ENCODE data around the gene PTPRN2.

Gene PTPRN2

GRCh38 chr7:158563051-158563450, 24.6 kb downstream of the PTPRN2 start:
- DNase-seq (ENCODE audit: low read depth) = no peak
- TF ChIP-seq CTCF (IDR thresholded peaks at IDR 0.05; ENCODE audit: low read depth, low read length, missing control alignments) = no peak
- H3K4me3 ChIP-seq (ENCODE audit: low read depth, low read length) = no peak overlapping the region

GRCh38 chr7:158562517-158562916, 25.1 kb downstream of the PTPRN2 start:
- no peak for TF ChIP-seq CTCF (IDR thresholded peaks at IDR 0.05; ENCODE audit: low read depth, low read length, missing control alignments)
- H3K4me3 ChIP-seq (ENCODE audit: low read depth, low read length) = no peak overlapping the region
- DNase-seq (ENCODE audit: low read depth) = no peak

- no peak for TF ChIP-seq CTCF (IDR thresholded peaks at IDR 0.05; ENCODE audit: low read depth, low read length, missing control alignments)
- no peak overlapping the region for H3K4me3 ChIP-seq (ENCODE audit: low read depth, low read length)
- no peak for DNase-seq (ENCODE audit: low read depth)
Measured at GRCh38 chr7:158561659-158562058, 26.0 kb downstream of the PTPRN2 start.

GRCh38 chr7:158560386-158560785, 27.2 kb downstream of the PTPRN2 start:
- no peak overlapping the region for H3K4me3 ChIP-seq (ENCODE audit: low read depth, low read length)
- no peak for DNase-seq (ENCODE audit: low read depth)
- TF ChIP-seq CTCF (IDR thresholded peaks at IDR 0.05; ENCODE audit: low read depth, low read length, missing control alignments) = no peak

GRCh38 chr7:158559356-158559755, 28.3 kb downstream of the PTPRN2 start:
- no peak for DNase-seq (ENCODE audit: low read depth)

GRCh38 chr7:158558816-158559215, 28.8 kb downstream of the PTPRN2 start:
- no peak overlapping the region for H3K4me3 ChIP-seq (ENCODE audit: low read depth, low read length)
- no peak for TF ChIP-seq CTCF (IDR thresholded peaks at IDR 0.05; ENCODE audit: low read depth, low read length, missing control alignments)
- DNase-seq (ENCODE audit: low read depth) = no peak

More at GRCh38 chr7:158559356-158559755, 28.3 kb downstream of the PTPRN2 start:
- no peak for TF ChIP-seq CTCF (IDR thresholded peaks at IDR 0.05; ENCODE audit: low read depth, low read length, missing control alignments)
- no peak overlapping the region for H3K4me3 ChIP-seq (ENCODE audit: low read depth, low read length)

- DNase-seq (ENCODE audit: low read depth) = no peak
- no peak for TF ChIP-seq CTCF (IDR thresholded peaks at IDR 0.05; ENCODE audit: low read depth, low read length, missing control alignments)
- H3K4me3 ChIP-seq (ENCODE audit: low read depth, low read length) = no peak overlapping the region
Measured at GRCh38 chr7:158557441-158557755, 30.2 kb downstream of the PTPRN2 start.
